K562 treated with DMSO at 1 percent for 12 hours (cell line): ENCODE data around the gene PTRHD1. TPM values are rescaled to one million over a fixed set of nuclear protein-coding genes. Genes with fewer than 3 reads are reported as not detected.

Experiments
- total RNA-seq: library from RNA; unstranded; fragments of 300-600 nt; gene quantifications from 2 replicates; pipeline ENCODE4 v1.2.3, GENCODE V29; 2022; ENCODE audit not compliant: insufficient read depth

Gene PTRHD1
- 39.9 and 69.1 TPM in 2 replicates for total RNA-seq

GRCh38 chr2:24792874-24793760 is at the start of gene PTRHD1, which contains the start of gene CENPO:
PTRHD1 (minus strand) TSS chr2:24793391; CDS start chr2:24793377, 14 bp downstream.
CENPO (plus strand) TSS chr2:24793425; CDS start chr2:24793920, 495 bp downstream.

Other genes with a start within 250 kb of the PTRHD1 start
- 10.1 and 27.3 TPM in 2 replicates for gene CENPO, start within 50 bp of the PTRHD1 start, total RNA-seq
- gene ADCY3, start 126.8 kb upstream of the PTRHD1 start, total RNA-seq, result 16.5 and 28.6 TPM in 2 replicates
- 0.51 and 1.3 TPM in 2 replicates for gene DNAJC27, start 178.6 kb upstream of the PTRHD1 start, total RNA-seq
- gene EFR3B, start 248.7 kb upstream of the PTRHD1 start, total RNA-seq, result 0.12 and 0.22 TPM in 2 replicates